ENCODE results near the gene TFAP2B. TPM values are rescaled to one million over a fixed set of nuclear protein-coding genes. Genes with fewer than 3 reads are reported as not detected.
A peak's percentile ranks its signal among the peaks of the same experiment; 100 is the strongest.

TFAP2B gene
- total RNA-seq, 1 donor from 2014 or later, result 0.25 TPM

DNA sequence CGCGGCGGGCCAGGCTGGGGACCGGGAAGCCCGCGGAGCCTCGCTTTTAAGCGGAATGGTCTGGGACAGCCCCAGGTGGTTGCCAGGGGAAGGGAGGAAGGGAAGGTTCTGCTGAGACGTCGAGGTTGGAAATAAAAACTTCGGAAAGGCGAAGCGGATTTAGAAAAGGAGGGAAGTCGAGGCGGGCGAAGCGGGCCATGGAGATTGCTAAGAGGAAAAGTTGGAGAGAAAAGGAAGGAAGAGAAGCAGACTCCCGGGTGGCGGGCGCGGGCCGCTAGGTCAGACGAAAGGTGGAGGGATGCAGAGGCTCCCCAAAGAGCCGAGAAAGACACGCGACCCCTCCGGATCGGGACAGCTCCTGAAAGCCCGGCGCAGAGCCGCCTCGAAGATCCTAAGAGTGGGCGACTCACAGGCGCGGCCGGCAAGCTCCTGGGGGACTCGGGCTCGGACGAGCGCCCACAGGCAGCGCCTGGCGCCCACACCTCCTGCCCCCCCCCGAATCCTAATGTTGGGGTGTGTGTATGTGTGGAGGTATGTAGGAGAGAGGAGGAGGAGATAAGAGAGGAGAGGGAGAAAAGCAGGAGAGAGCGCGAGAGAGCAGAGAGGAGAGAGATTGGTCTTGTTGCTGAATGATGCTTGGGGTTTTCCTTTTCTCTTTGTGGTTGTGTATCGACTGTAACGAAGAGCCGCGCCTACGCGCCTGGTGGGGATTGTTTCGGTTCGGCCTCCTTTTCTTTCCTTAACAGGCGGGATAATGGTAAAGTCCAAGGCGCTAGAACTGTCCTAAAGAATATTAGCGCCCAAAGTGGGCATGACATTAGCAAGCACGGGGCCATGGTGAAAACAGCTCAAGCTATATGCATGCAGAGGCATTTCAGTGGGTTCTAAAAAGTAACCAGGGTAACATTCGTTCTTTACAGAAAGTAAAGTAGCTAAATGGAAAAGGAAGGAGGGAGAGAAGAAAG lies 1.5 kb downstream of the TFAP2B start:
- TF ChIP-seq CTCF (IDR thresholded peaks at IDR 0.05) (no peak), POLR2A (IDR thresholded peaks at IDR 0.05) (no peak), POLR2AphosphoS5 (IDR thresholded peaks at IDR 0.05; ENCODE audit: insufficient read depth in 1 of 2, low read depth in 1 of 2) (no peak)
- Histone ChIP-seq H3K4me1 (peaks cover 4% of the 10 kb centered on the region), H3K9me3 (no peaks in the 10 kb centered on the region), H3K27ac (no peak overlapping the region), H3K27me3 (peaks cover 6% of the 10 kb centered on the region), H3K4me3 (peak overlapping the region in 1 of 2 donors; percentile 39), H3K36me3 (no peaks in the 10 kb centered on the region)
- intact Hi-C loops (cut with DNase I), result no loop called here
- no peak for DNase-seq (ENCODE audit: extremely low spot score in 2 of 2)

DNA sequence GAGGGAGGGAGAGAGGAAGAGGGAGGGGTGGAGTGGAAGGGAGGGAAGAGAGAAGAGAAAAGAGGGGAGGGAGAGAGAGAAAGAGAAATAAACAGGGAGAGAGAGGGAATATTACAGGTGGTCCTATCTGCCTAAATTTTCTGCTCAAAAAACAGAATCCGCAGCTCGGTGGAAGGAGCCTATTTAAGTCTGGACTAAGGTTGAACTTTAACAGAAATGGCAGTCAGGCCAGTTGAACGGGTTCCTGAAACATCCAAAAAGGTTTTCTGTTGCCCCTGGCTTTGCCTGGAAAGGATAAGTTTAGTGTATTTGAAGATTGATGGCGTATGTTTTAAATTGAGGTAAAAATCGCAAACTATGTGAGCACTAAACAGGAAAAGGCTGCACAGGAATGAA lies 2.2 kb downstream of the TFAP2B start:
- no peak overlapping the region for H3K27ac ChIP-seq
- no peaks in the 10 kb centered on the region for H3K9me3 ChIP-seq
- H3K4me1 ChIP-seq, result peaks cover 4% of the 10 kb centered on the region
- peaks cover 10% of the 10 kb centered on the region for H3K27me3 ChIP-seq
- TF ChIP-seq POLR2AphosphoS5 (IDR thresholded peaks at IDR 0.05; ENCODE audit: insufficient read depth in 1 of 2, low read depth in 1 of 2) (no peak), CTCF (IDR thresholded peaks at IDR 0.05) (no peak), POLR2A (IDR thresholded peaks at IDR 0.05) (no peak)
- no peak for DNase-seq (ENCODE audit: extremely low spot score in 2 of 2)
- no peaks in the 10 kb centered on the region for H3K36me3 ChIP-seq
- no peak overlapping the region for H3K4me3 ChIP-seq
- intact Hi-C loops (cut with DNase I), result no loop called here

GRCh38 chr6:50821441-50822077 lies 2.9 kb downstream of the TFAP2B start:
- peaks cover 4% of the 10 kb centered on the region for H3K4me1 ChIP-seq
- H3K9me3 ChIP-seq, result no peaks in the 10 kb centered on the region
- no peaks in the 10 kb centered on the region for H3K36me3 ChIP-seq
- H3K4me3 ChIP-seq, result no peak overlapping the region
- H3K27ac ChIP-seq, result no peak overlapping the region
- H3K27me3 ChIP-seq, result peaks cover 13% of the 10 kb centered on the region
- DNase-seq (ENCODE audit: extremely low spot score in 2 of 2), result no peak
- TF ChIP-seq POLR2A (IDR thresholded peaks at IDR 0.05), result no peak
- no peak for TF ChIP-seq POLR2AphosphoS5 (IDR thresholded peaks at IDR 0.05; ENCODE audit: insufficient read depth in 1 of 2, low read depth in 1 of 2)
- TF ChIP-seq CTCF (IDR thresholded peaks at IDR 0.05), result no peak
- intact Hi-C loops (cut with DNase I), result no loop called here

DNA sequence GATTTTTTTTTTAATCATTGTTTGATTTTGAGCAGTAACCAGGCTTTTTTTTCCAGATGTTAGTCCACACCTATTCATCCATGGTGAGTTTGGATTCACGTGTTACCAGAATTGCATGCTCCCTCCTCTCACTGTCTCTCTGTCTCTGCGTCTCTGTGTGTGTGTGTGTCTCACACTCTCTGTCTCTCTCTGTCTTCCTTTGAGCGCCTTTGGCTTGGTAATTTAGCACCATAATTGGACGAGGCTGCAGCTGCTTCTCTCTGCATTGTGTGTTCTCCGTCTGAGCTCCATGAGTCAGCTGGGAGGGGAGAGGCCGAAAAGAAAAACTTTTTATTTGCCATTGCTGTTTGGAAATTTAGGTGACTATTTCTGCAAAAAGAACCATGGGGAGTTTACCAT lies 3.4 kb downstream of the TFAP2B start:
- no peak for DNase-seq (ENCODE audit: extremely low spot score in 2 of 2)
- Histone ChIP-seq H3K27ac (no peak overlapping the region), H3K4me3 (no peak overlapping the region), H3K27me3 (peaks cover 13% of the 10 kb centered on the region), H3K36me3 (no peaks in the 10 kb centered on the region), H3K9me3 (no peaks in the 10 kb centered on the region), H3K4me1 (peaks cover 4% of the 10 kb centered on the region)
- intact Hi-C loops (cut with DNase I), result no loop called here
- TF ChIP-seq POLR2A (IDR thresholded peaks at IDR 0.05) (no peak), CTCF (IDR thresholded peaks at IDR 0.05) (no peak), POLR2AphosphoS5 (IDR thresholded peaks at IDR 0.05; ENCODE audit: insufficient read depth in 1 of 2, low read depth in 1 of 2) (no peak)

All from vagina (tissue), 2 donors.